Lower lobe of right lung (tissue), 2 donors: ENCODE measurements around the gene CCDC117. TPM values are rescaled to one million over a fixed set of nuclear protein-coding genes. Genes with fewer than 3 reads are reported as not detected.

Experiments used
- ATAC-seq, 2 donors: fragments of 200-7000 bp; cut with Tn5 transposase; one replicate each; pipeline ENCODE4 v1.9.1; 2020 to 2022; ENCODE audit warnings: mild to moderate bottlenecking in 2 of 2, moderate library complexity in 2 of 2
- DNase-seq: peaks from one replicate; pipeline ENCODE4 v3.0.0-alpha.2; 2020
- H3K27ac ChIP-seq: fragments of 200-600 bp; one replicate; pipeline ENCODE4 v1.8.0; 2022
- H3K27me3 ChIP-seq: fragments of 200-600 bp; one replicate; pipeline ENCODE4 v1.8.0; 2022; ENCODE audit warnings: low read depth
- H3K36me3 ChIP-seq: fragments of 200-600 bp; one replicate; pipeline ENCODE4 v1.8.0; 2022; ENCODE audit warnings: mild to moderate bottlenecking
- H3K4me1 ChIP-seq: fragments of 200-600 bp; one replicate; pipeline ENCODE4 v1.8.0; 2022
- H3K4me3 ChIP-seq: fragments of 200-600 bp; one replicate; pipeline ENCODE4 v1.8.0; 2022; ENCODE audit warnings: mild to moderate bottlenecking
- H3K9me3 ChIP-seq: fragments of 200-600 bp; one replicate; pipeline ENCODE4 v1.8.0; 2022
- CTCF ChIP-seq: fragments of 200-600 bp; IDR thresholded peaks from one replicate; pipeline ENCODE4 v1.8.0; 2022; ENCODE audit warnings: antibody characterized with exemption, mild to moderate bottlenecking
- intact Hi-C: fragments of 100-400 bp; cut with DNase I; formaldehyde crosslinking; loops from one replicate; pipeline ENCODE4 v1.11.0; 2022
- total RNA-seq: library from RNA; stranded (reverse); fragmentation: NEBNext Ultra II Directional; extraction: Animal tissue kit (Norgen Biotek cat#: 25700); gene quantifications from one replicate; pipeline ENCODE4 v1.2.1, GENCODE V29; 2021
- donor health status: DM: no; HTN: yes; CAD: no; lungs with severe emphysema.

CCDC117 gene
- total RNA-seq, 1 donor from 2014 or later, result 21.4 TPM

- DNase-seq, result no peak
- Histone ChIP-seq H3K4me3 (no peak overlapping the region), H3K4me1 (peaks cover 14% of the 10 kb centered on the region), H3K9me3 (no peaks in the 10 kb centered on the region), H3K27me3 (no peaks in the 10 kb centered on the region), H3K27ac (no peak overlapping the region), H3K36me3 (no peaks in the 10 kb centered on the region)
- intact Hi-C loops, result no loop called here
- no peak for ATAC-seq
- no peak for TF ChIP-seq CTCF
Measured at GRCh38 chr22:28826921-28827320, 54.4 kb downstream of the CCDC117 start.

GRCh38 chr22:28829358-28830181 is 57.1 kb downstream of the CCDC117 start:
- no peak overlapping the region for H3K4me3 ChIP-seq
- H3K36me3 ChIP-seq, result no peaks in the 10 kb centered on the region
- intact Hi-C loops, result loop anchor here (5.0 kb wide), 1 partner anchor 232 kb away; no protein-coding TSS in a partner anchor
- peaks cover 14% of the 10 kb centered on the region for H3K4me1 ChIP-seq
- peak; percentile 99 for TF ChIP-seq CTCF
- DNase-seq, result peak; percentile 81
- peak; percentile 96 for ATAC-seq
- H3K9me3 ChIP-seq, result no peaks in the 10 kb centered on the region
- no peaks in the 10 kb centered on the region for H3K27me3 ChIP-seq
- H3K27ac ChIP-seq, result peak overlapping the region; percentile 48

GRCh38 chr22:28830441-28830840 is 57.9 kb downstream of the CCDC117 start:
- no peak overlapping the region for H3K4me3 ChIP-seq
- no peaks in the 10 kb centered on the region for H3K27me3 ChIP-seq
- ATAC-seq, result no peak
- no peaks in the 10 kb centered on the region for H3K36me3 ChIP-seq
- DNase-seq, result no peak
- intact Hi-C loops, result loop anchor here (5.0 kb wide), 1 partner anchor 233 kb away; no protein-coding TSS in a partner anchor
- H3K27ac ChIP-seq, result no peak overlapping the region
- H3K4me1 ChIP-seq, result peaks cover 14% of the 10 kb centered on the region
- TF ChIP-seq CTCF, result no peak
- H3K9me3 ChIP-seq, result no peaks in the 10 kb centered on the region

- TF ChIP-seq CTCF, result no peak
- no peak overlapping the region for H3K27ac ChIP-seq
- intact Hi-C loops, result loop anchor here (5.0 kb wide), 1 partner anchor 234 kb away; no protein-coding TSS in a partner anchor
- no peak overlapping the region for H3K4me3 ChIP-seq
- no peak for ATAC-seq
- no peaks in the 10 kb centered on the region for H3K36me3 ChIP-seq
- peaks cover 14% of the 10 kb centered on the region for H3K4me1 ChIP-seq
- H3K9me3 ChIP-seq, result no peaks in the 10 kb centered on the region
- H3K27me3 ChIP-seq, result no peaks in the 10 kb centered on the region
- no peak for DNase-seq
Measured at GRCh38 chr22:28831140-28832072, 58.9 kb downstream of the CCDC117 start.

- Histone ChIP-seq H3K27ac (no peak overlapping the region), H3K27me3 (no peaks in the 10 kb centered on the region), H3K36me3 (no peaks in the 10 kb centered on the region), H3K4me3 (no peak overlapping the region), H3K4me1 (peaks cover 14% of the 10 kb centered on the region), H3K9me3 (no peaks in the 10 kb centered on the region)
- DNase-seq, result no peak
- intact Hi-C loops, result loop anchor here (5.0 kb wide), 1 partner anchor 235 kb away; no protein-coding TSS in a partner anchor
- ATAC-seq, result no peak
- TF ChIP-seq CTCF, result no peak
Measured at GRCh38 chr22:28832731-28833130, 60.2 kb downstream of the CCDC117 start.
